ENCODE results near the gene RRBP1. TPM values are rescaled to one million over a fixed set of nuclear protein-coding genes. Genes with fewer than 3 reads are reported as not detected.
"Not testable (repeated sequence)": the region's sequence is repeated elsewhere in the genome, so short reads cannot be mapped to it uniquely, and the experiment has no call there.

The RRBP1 gene
- total RNA-seq, 1 experiment from 2014 or later: 75.9 TPM

DNA sequence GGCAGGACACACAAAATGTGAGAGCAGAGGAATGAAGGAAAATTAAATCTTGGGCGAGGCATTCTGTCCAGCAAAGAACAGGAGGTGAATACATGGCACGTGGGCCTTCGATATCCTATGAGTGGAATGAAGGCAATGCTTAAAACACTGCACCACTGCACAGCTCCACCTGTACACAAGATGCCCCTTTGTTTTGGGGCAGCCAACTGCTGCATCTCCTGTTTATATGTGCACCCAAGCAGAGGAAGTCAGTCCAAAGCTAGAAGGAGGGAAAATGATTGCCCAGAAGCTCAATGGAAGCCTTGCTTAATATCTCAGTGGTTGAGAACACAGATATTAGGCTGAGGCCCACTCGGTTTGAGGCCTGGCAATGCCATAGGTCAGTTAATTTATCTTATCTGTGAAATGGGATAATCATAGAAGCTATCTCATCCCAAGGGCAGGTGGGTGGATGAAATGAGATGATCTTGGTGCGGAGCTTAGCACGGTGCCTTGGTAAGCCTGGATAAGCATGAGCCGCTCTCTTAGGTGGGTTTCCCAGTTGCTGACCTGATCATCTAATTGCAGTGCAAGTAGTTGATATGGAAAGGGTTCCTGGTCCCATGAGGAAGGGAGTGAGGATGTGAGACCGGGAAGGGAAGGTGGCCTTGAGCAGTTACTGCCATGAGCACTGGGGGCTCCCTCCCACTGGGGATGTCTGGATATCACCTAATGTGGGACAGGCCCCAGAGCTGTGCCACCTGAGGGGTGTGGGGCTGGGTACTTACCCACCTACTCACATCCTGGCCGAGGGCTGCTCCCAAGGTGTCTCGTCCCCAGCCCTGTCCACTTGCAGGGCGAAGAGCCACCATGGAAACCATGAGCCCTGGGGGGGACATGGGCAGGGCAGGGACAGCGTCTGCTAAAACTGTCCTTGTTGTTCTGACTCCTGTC is 27.6 kb upstream of the RRBP1 start:
- TF ChIP-seq EZH2 (IDR thresholded peaks at IDR 0.05; ENCODE audit: borderline replicate concordance, low read depth, low read length, poor library complexity, severe bottlenecking): no peak
- TF ChIP-seq, protein P1, sequence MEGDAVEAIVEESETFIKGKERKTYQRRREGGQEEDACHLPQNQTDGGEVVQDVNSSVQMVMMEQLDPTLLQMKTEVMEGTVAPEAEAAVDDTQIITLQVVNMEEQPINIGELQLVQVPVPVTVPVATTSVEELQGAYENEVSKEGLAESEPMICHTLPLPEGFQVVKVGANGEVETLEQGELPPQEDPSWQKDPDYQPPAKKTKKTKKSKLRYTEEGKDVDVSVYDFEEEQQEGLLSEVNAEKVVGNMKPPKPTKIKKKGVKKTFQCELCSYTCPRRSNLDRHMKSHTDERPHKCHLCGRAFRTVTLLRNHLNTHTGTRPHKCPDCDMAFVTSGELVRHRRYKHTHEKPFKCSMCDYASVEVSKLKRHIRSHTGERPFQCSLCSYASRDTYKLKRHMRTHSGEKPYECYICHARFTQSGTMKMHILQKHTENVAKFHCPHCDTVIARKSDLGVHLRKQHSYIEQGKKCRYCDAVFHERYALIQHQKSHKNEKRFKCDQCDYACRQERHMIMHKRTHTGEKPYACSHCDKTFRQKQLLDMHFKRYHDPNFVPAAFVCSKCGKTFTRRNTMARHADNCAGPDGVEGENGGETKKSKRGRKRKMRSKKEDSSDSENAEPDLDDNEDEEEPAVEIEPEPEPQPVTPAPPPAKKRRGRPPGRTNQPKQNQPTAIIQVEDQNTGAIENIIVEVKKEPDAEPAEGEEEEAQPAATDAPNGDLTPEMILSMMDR (conservative IDR thresholded peaks at IDR 0.05; ENCODE audit: low read depth, low read length): no peak
- ChIA-PET POLR2A (ENCODE audit: low non-redundant PET) (no interaction called here), CTCF (no interaction called here)
- DNase-seq (ENCODE audit: low spot score): no peak
- no peaks in the 10 kb centered on the region for H3K9me3 ChIP-seq (ENCODE audit: low read depth, low read length, poor library complexity, severe bottlenecking)
- no peak overlapping the region for H3K4me3 ChIP-seq (ENCODE audit: low read depth, low read length, poor library complexity, severe bottlenecking)
- intact Hi-C loops (cut with micrococcal nuclease; ENCODE audit: unreplicated experiment): no loop called here
- peaks cover 9% of the 10 kb centered on the region for H3K4me1 ChIP-seq (ENCODE audit: insufficient read depth, low read length, poor library complexity, severe bottlenecking)
- H3K27me3 ChIP-seq (replicated peaks; ENCODE audit: insufficient read depth, low read depth, low read length, poor library complexity): no peaks in the 10 kb centered on the region
- H3K27ac ChIP-seq (ENCODE audit: low read depth, low read length, poor library complexity, severe bottlenecking): no peak overlapping the region
- no TSS peak for BruUV-seq (replicated peaks)
- H3K36me3 ChIP-seq (ENCODE audit: insufficient read depth, low read length, poor library complexity, severe bottlenecking): no peaks in the 10 kb centered on the region

DNA sequence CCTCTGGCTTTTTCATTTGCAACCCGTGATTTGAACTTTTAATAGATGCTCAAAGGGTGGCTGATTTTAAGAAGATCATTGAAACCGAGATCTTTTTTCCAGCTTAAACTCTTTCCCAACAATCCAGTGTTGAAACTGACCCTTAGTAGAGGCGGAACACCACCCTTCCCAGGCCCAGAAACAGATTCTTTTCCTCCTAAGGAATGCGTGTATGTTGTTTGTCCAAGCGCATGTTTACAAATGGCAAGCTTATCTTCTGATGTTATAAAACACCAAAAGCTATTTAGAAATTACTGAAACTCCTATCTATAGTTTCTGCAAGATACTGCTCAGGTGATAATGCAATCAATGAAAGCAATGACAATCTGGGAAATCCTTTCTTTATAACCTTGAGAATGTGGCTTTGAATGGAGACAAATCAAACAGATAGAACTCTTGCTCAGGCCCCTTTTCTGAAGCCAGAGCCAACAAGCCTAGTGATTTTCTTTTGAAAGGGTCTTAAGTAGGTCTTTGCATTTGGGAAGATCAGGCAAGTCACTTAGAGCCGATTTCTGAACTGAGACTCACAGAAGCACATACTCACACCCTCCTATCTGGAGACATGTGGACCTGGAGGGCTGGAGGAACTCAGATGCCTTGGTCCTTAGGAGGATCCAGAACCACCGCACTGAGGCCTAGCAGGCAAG is 26.8 kb upstream of the RRBP1 start:
- no peak for DNase-seq (ENCODE audit: low spot score)
- intact Hi-C loops (cut with micrococcal nuclease; ENCODE audit: unreplicated experiment): no loop called here

DNA sequence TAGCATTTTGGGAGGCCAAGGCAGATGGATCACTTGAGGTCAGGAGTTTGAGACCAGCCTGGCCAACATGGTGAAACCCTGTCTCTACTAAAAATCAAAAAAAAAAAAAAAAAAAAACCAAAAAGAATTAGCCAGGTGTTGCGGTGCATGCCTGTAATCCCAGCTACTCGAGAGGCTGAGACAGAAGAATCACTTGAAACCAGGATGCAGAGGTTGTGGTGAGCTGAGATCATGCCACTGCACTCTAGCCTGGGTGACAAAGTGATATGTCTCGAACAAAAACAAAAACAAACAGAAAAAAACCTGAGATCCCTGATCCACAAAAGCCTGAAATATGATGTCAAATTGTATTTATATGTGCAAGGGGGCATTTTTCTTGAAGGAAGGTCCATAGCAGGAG is 25.9 kb upstream of the RRBP1 start:
- H3K9me3 ChIP-seq (ENCODE audit: low read depth, low read length, poor library complexity, severe bottlenecking); CTCF ChIA-PET; intact Hi-C loops (cut with micrococcal nuclease; ENCODE audit: unreplicated experiment); H3K4me1 ChIP-seq (ENCODE audit: insufficient read depth, low read length, poor library complexity, severe bottlenecking); POLR2A ChIA-PET (ENCODE audit: low non-redundant PET); H3K27ac ChIP-seq (ENCODE audit: low read depth, low read length, poor library complexity, severe bottlenecking); H3K4me3 ChIP-seq (ENCODE audit: low read depth, low read length, poor library complexity, severe bottlenecking); H3K27me3 ChIP-seq (replicated peaks; ENCODE audit: insufficient read depth, low read depth, low read length, poor library complexity); BruUV-seq (replicated peaks); H3K36me3 ChIP-seq (ENCODE audit: insufficient read depth, low read length, poor library complexity, severe bottlenecking); DNase-seq (ENCODE audit: low spot score): not testable (repeated sequence)

More for the DNA sequence above, 26.8 kb upstream of the RRBP1 start:
- no peak overlapping the region for H3K27ac ChIP-seq (ENCODE audit: low read depth, low read length, poor library complexity, severe bottlenecking)
- no peaks in the 10 kb centered on the region for H3K9me3 ChIP-seq (ENCODE audit: low read depth, low read length, poor library complexity, severe bottlenecking)
- ChIA-PET POLR2A (ENCODE audit: low non-redundant PET) (no interaction called here), CTCF (no interaction called here)
- no peaks in the 10 kb centered on the region for H3K27me3 ChIP-seq (replicated peaks; ENCODE audit: insufficient read depth, low read depth, low read length, poor library complexity)
- no peak overlapping the region for H3K4me3 ChIP-seq (ENCODE audit: low read depth, low read length, poor library complexity, severe bottlenecking)
- TF ChIP-seq EZH2 (IDR thresholded peaks at IDR 0.05; ENCODE audit: borderline replicate concordance, low read depth, low read length, poor library complexity, severe bottlenecking): no peak
- TF ChIP-seq, protein P1 (conservative IDR thresholded peaks at IDR 0.05; ENCODE audit: low read depth, low read length): no peak
- peaks cover 9% of the 10 kb centered on the region for H3K4me1 ChIP-seq (ENCODE audit: insufficient read depth, low read length, poor library complexity, severe bottlenecking)
- BruUV-seq (replicated peaks): no TSS peak
- H3K36me3 ChIP-seq (ENCODE audit: insufficient read depth, low read length, poor library complexity, severe bottlenecking): no peaks in the 10 kb centered on the region
